ENCODE data around the gene CDK11A.

Gene CDK11A

DNA sequence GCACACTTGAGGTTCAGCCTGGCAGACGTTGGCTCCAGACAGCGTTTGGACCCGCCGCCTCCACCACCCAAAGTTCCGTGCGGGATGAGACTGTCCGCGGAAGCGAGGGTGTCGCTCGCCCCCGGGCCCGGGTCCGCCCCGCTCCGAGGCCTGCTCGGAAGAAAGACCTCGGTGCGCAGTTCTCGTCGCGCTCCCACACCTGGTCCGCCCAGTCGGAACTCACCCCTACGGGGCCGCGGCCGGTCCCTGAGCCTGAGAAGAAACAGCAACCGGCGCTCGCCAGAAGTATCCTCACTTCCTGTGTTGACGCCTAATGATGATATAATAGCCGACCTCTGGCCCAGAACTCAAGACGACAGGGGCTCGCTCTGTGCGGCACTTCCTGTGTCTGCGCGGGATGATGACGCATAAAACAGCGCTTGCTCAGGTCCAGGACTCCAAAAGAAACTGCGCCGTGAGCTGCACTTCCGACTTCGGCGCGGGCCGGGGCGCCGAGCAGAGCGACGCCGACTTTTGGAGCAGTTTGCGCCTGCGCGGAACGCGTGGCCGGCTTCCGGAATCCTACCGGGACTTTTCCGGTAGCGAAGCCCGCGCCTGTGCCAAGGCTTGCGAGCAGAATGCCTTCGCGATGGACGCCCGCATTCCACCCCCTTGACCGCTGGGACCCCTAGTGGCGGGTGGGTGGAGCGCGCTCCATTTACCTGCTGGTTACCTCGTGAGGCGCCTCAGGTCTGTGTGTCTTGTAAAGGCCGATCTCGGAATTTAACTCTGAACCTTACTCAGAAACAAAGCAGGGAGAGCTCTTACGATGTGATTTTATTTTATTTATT, at the start of gene CDK11A:
TSS of gene CDK11A (minus strand) at position 323 of the 830 bp plus-strand sequence. CDS start 1,539 bp downstream, outside the sequence.
- DNase-seq (ENCODE audit: low spot score): peak; percentile 95

DNA sequence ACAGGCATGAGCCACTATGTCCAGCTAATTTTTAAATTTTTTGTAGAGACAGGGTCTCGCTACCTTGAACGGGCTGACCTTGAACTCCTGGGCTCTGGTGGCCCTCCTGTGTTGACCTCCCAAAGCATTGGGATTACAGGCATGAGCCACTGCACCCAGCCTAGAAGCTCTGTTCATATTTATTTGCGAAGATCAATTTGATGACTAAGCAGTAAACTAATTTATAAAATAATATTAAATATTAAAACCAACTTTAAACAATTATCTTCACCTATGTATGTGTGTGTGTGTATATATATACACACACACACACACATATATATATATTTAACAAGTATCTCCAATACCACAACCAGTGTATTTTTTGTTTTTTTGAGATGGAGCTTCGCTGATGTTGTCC, 49.7 kb upstream of the CDK11A start:
- no peak for DNase-seq (ENCODE audit: low spot score)

DNA sequence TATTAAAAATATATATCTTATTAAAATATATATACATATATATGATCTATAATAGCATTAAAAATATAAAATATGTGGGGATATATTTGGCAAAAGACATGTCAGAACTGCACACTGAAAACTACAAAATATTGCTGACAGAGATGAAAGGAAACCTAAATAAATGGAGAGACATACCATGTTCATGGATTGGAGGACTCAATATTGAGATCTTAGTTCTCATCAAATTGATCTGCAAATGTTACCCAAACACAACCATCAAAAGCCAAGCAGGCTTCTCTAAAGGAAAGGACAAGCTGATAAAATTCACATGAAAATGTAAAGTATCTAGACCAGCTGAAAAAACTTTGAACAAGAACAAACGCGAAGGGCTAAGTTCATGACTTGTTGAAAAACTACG, 46.9 kb upstream of the CDK11A start:
- DNase-seq (ENCODE audit: low spot score): no peak

DNA sequence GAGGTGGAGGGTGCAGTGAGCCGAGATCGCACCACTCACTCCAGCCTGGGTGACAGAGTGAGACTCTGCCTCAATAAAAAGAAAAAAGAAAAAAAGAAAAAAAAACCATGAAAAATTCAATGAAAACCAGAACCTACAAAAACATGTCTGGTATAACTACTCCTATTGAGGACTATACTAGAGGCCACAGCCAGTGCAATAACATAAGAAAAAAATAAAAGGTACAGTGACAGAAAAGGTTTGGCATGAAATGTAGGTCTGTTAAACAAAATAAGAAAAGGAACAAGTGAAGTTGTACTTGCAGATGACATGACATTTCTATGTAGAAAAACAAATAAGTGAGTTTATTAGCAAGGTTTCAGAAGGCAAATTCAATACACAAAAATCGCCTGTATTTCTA, 45.9 kb upstream of the CDK11A start:
- no peak for DNase-seq (ENCODE audit: low spot score)

DNA sequence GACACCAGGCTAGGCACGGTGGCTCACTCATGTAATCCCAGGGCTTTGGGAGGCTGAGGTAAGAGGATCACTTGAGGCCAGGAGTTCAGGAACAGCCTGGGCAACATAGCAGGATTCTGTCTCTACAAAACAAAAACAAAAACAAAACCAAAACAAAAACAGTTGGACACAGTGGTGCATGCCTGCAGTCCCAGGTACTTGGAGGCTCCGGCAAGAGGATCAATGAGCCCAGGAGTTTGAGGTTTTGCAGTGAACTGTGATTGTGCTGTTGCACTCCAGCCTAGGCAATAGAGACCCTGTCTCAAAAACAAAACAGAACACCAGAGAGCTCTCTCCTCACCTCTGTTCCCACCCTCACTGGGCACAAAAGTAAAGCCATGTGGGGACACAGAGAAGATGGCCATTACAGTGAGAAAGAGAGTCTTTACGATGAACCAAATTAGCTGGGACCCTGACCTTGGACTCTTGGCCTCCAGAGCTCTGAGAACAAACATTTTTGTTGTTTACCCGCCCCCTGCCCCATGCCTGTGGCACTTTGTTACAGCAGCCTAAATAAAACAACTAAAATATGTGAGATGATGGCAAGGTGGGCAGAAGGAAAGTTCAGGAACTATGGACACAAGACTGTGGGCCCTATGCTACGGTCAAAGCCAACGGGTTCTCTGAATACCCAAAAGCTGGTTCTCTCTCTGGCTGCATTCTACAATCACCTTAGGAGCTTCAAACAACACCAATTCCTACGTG, 44.3 kb upstream of the CDK11A start:
- DNase-seq (ENCODE audit: low spot score): no peak

DNA sequence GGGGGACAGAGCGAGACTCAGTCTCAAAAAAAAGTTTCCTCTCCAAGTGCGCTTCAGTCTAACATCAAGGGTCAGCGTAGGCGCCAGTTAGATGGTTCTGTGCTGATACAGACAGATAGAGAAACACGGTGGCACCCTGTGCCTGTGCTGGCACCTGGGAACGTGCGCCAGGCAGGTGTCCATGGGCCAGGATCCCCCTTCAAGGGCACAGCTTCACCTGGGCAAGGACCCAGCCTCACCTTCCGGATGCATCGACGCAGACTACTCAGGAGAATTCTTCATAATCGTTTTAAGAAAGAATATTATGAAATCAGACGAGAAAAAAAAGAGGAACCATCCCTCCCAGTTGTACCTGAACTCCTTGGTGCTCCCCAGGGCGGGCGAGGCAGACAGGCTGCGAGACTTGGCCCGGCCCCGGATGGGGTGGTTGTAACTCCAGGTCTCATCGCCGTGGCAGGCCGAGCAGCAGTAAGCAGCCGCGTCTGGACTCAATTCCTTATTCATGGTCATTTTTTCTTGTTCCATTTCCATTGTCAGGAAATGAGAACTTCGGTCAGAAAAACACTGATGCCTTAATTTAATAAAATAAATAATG, 40.8 kb upstream of the CDK11A start:
- DNase-seq (ENCODE audit: low spot score): no peak

DNA sequence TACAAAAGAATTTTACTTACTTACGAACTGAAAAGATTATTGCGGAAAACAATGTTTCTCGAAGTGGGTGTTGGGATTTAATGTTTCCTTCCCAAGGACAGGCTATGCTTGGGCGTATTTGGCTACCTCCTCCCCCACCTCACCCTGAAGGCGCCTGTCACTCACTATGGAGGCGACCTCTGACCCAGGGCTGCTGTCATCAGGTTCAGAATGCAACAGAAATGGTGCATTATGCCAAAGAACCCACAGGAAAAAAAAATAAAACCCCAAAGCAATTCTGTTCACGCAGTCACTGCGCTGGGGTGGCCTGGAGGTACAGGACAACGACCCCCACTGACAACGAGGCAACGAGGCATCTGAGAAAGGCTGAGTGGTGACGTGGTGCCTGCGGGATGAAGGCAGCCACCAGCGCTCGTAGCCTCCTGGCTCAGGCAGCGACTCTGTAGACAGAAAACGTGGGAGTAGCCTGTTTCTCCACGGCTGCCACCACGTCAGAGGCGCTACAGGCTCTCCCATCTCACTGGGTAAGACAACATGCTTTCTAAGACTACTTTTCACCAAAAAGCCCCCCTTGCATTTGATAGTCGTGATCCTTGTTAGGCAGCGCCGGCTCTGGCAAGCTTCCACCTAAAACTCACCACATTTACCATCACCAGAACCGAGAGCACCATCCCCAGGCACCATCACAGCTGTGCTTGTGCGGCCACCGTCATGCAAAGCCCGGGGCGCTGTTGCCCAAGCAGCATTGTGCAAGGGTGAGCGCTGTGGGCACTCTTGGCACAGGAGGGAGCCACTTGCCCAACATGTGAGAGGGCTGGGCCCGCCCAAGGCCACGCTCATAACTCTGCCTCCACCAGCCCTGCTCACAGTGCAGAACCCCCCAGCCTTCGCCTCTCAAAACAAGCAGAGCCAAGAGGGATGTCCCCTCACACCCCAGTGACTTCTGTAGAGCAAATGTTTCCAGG, 39.8 kb upstream of the CDK11A start:
- no peak for DNase-seq (ENCODE audit: low spot score)

DNA sequence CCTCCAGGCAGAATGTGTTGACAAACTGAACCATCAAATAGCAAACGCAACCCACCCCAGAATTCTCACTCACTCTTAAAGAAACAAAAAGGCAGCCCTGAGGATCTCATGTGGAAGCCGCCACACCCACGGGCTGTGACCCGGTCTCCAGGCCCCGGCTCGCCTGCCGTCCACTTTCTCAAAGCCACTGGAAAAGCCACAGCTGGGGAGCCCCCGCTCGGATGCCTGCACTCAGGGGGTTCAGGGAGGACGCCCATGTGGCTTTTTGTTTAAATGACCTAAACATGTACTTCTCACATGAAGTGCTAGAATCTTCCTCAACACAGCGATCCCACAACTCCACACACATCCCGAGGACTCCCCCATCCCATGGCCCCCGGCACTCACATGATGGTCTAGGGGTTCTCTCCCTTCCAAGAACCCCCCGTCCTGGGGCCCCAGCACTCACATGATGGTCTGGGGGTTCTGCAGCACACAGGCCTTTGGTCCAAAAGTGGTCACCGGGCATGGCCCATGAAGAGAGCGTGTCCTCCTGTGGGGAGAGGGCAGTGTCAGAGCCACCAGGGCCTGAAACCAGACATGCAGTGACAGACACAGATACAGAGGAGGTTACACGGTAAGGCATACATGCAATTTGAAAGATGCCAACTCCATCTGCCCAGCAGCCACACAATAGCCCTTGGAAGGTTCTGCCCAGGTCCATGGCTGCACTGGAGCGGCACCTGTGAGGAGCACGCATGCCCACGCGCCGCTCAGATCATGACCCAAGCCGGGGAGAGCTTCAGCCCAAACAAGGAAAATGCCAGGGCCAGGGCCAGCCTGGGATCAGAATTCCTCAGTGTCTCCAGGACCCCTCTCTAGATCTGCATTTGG, 37.6 kb upstream of the CDK11A start:
- DNase-seq (ENCODE audit: low spot score): no peak

DNA sequence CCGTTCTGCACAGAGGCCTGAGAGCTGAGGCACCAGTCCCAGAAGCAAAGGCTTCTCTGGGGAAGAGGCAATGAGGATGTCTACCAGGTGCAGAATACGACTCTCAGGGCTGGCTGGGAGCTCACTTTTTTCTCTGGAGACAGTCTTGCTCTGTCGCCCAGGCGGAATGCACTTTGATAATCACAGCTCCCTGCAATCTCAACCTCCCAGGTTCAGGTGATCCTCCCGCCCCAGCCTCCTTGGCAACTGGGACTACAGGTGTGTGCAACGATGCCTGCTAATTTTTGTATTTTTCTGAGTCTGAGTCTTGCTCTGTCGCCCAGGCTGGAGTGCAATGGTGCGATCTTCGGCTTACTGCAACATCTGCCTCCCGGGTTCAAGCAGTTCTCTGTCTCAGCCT, 36.6 kb upstream of the CDK11A start:
- DNase-seq (ENCODE audit: low spot score): no peak

DNA sequence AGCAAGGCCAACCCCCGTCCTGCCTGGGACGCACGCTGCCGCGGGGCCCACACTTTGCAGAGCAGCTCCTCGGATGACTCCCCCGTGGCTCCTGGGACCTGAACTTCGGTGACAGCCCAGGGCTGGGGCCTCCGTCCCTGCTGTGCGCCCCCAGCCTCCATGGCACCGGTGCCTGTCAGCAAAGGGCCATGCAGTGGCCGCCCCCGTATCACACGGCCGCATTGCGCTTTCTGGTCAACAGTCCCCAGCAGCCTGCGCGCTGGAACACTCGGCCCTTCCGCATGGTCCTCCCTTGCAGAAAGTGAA, 36.1 kb upstream of the CDK11A start:
- no peak for DNase-seq (ENCODE audit: low spot score)

DNA sequence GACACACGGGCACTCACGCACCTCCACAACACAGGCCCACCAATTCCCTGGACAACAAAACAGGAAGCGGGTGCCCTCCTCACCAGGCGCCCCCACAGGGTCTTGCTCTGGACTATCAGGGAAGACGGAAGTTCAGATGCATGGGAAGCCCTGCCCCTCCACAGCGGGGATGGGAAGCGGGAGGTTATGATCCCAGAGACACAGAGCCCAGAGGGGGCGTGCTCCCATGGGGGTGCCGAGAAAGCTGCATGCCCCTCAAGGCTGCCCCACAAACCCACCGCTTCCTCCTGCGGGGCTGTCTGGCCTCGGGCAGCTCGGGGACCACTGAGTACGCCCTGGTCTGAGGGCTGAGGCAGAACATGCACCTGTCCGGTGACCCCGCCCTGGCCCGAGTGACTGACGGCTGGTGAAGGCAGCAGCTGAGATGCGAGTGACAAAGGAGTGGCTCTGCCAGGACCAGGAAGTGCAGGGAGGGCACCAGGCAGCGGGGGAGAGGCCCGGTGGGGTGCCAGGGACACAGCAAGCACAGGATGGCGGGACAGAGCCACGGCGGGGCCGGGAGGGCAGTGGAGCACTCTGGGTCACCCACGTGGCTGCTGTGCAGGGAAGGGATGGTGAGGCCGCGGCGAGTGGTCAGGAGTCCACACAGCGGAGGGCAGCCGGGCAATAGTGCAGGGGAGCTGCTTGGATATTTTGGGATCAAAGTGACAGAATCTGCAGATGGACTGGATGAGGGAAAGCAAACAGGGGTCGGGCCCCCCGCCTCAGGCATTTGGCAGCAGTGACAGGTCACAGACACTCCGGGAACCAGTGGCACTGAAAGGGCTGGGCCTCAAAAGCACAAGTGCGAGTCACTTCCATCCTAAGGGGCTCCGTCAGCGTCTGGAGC, 35.5 kb upstream of the CDK11A start:
- no peak for DNase-seq (ENCODE audit: low spot score)

DNA sequence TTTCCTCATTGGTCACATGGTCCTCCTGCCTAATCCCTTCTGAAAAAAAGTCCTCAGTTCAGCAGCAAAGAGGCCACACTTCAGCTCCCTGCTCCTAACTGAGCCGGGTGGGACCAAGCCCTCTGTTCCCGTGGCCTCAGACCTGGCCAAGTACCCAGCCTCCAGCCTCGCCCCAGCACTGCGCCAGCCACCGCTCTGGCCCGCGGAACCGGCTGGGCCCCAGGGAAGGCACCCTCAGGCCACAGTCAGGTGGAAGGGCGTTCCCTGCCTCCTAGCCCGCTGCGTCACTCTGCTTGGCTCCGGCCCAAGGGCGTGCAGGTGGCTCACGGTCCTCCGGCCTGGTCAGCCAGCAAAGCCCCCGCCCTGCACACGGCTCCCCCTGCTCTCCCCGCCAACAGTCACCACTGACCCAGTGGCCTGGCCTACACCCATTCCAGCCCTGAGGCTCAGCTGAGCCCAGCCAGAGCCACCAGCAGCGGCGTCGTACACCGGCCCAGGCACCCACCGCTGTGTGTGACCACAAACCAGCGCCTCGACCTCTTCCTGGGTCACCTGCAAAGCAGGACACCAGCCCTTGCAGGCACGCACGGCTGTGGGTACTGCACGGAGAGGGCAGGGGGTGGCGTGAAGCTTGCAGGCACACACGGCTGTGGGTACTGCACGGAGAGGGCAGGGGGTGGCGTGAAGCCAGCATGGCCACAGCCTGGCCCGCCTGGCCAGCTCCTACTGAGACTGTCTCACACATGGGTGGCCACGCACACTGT, 34.7 kb upstream of the CDK11A start:
- no peak for DNase-seq (ENCODE audit: low spot score)

DNA sequence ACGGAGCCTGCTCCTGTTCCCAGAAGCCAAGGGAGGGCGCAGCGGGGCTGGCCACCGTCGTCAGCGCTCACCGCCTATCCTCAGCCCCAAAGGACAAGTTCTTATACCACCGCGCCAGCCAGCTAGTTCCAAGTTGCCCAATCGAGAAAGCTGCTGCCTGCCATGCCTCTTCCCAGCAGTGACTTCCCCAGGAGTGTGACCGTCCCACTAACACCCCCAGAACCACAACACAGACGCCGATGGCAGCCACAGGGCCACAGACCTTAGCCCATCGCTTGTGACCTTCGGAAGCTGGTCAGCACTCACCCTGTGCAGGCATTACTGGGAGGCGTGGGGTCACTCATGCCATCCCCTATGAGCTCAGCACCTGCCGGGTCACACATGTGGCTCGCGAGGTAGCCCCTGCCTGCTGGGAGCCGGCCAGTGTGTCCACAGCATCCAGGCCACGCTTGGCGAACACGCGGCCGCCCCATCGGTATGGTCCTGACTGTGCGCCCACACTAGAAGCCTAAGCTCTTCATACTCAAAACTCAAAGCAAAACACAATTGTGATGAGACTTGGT, 34.0 kb upstream of the CDK11A start:
- no peak for DNase-seq (ENCODE audit: low spot score)

DNA sequence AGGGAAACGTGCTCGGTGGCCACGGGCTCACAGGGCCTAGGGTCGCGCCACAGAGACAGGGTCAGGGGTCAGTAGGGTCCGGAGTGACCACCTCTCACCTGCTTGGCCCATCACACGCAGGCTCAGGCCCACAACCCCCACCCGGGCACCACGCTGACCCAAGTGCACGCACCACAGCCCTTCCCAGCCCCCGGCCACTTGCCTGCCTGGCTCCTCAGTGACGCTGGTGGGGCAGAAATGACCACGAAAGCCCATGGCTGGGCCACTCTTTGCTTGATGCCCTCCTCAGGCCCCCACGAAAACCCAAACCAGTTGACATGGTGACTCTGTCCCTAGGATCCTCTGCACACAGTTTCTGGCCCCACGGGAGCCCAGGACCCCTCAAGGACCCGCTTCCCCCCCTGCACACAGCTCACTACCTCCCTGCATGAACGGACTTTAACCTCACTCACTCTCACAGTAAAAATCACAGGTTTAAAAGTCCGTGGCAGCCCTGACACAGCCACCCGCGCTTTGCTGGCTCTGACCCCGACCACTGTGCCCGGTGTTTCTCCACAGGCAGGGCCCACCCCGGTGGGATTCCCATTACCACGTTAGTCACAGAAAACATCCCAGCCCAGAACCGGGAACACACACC, 33.4 kb upstream of the CDK11A start:
- DNase-seq (ENCODE audit: low spot score): no peak

DNA sequence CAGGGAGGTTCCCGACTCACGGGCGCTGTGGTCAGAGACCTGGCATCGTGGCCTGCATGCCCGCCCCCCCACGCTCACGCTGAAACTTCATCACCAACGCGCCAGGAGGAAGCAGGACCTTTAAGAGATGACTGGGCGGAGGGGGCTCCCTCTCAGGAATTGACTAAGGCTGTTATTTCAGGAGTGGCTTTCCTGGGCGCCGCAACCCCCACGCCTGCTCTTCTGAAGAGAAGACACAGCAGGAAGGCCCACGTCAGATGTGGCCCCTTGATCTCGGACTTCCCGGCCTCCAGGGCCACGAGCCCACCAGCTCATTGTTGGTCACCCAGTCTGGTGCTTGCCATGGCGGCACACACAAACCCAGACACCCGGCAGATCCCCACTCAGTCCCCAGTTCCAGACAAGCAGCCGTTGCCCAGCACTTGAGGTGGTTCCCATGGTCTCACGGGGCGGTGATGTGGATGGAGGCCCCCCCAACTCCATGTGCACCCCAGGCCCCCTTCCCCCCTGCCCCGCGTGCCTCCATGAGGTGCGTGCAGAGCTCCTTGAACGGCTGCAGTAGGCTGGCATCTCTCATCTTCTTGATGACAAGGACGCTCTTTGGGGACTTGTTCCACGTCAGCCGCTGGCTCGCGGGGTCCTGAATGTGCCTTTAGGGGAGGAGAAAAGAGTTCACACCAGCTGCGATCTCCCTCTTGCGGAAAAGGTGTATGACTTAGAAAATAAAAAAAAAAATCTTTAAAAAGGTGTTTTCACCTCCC, 32.7 kb upstream of the CDK11A start:
- DNase-seq (ENCODE audit: low spot score): no peak

DNA sequence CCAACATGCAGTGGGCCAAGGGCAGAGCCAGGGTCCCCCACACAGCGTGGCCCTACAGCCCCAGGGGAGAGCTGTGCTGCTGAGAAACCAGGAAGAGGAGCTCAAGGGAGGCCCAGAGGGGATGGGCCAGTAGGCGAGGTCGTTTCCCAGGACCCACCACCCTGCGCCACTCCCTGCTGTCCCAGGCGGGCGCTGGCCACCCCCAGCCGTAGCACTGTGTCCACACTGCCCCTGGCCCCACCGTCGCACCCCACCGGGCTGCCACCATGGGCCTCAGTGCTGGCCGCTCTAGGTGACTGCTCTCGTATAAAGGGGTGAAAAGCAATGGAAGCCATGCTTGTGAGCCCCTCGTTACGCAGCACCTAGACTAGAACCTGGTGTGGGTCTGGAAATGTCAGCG, 31.7 kb upstream of the CDK11A start:
- DNase-seq (ENCODE audit: low spot score): no peak

DNA sequence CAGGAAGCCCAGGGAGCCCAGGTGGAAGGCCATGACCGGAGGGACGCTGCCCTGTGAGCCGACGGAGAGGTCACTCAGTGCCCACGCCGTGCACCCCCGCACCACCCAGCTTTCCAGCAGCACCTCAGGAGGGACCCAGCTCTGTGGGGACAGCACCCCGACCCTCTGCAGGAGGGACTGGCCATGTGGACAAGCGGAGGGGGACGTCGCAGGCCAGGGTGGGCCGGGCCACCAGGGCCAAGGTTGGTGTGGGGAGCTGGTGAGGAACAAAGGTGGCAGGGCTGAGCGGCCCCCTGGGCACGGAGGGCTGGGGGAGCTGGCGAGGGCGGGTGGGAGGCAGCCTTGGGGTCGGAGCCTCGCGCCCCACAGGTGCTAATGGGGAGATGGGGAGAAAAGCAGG, 31.3 kb upstream of the CDK11A start:
- DNase-seq (ENCODE audit: low spot score): no peak

All from germinal center (tissue), 1 donor.